Duodenal mucosa (tissue), 2 donors: Measurements from ENCODE around the gene RCCD1.
"Not testable (repeated sequence)": the region's sequence is repeated elsewhere in the genome, so short reads cannot be mapped to it uniquely, and the experiment has no call there.

ENCODE experiments used
- H3K27ac ChIP-seq: one replicate; pipeline ENCODE4 v1.7.0; 2013; ENCODE audit warnings: low read depth, low read length
- H3K27me3 ChIP-seq, 2 donors: one replicate each; pipeline ENCODE4 v1.7.0; 2013; ENCODE audit warnings: low read length in 2 of 2, control low read depth in 1 of 2; ENCODE audit not compliant: insufficient read depth in 2 of 2, control insufficient read depth in 1 of 2
- H3K36me3 ChIP-seq, 2 donors: one replicate each; pipeline ENCODE4 v1.7.0; 2013; ENCODE audit warnings: low read length in 2 of 2, control low read depth in 1 of 2; ENCODE audit not compliant: insufficient read depth in 2 of 2, control insufficient read depth in 1 of 2
- H3K4me1 ChIP-seq, 2 donors: one replicate each; pipeline ENCODE4 v1.7.0; 2013; ENCODE audit warnings: low read length in 2 of 2, control low read depth in 1 of 2; ENCODE audit not compliant: insufficient read depth in 2 of 2, control insufficient read depth in 1 of 2
- H3K4me3 ChIP-seq, 2 donors: one replicate each; pipeline ENCODE4 v1.7.0; 2013; ENCODE audit warnings: low read length in 2 of 2, low read depth in 1 of 2
- H3K9ac ChIP-seq, 2 donors: one replicate each; pipeline ENCODE4 v1.7.0; 2013; ENCODE audit warnings: low read length in 2 of 2, low read depth in 1 of 2
- H3K9me3 ChIP-seq, 2 donors: one replicate each; pipeline ENCODE4 v1.7.0; 2013; ENCODE audit warnings: low read length in 2 of 2, control low read depth in 1 of 2; ENCODE audit not compliant: control insufficient read depth in 1 of 2

RCCD1 gene

GRCh38 chr15:90918034-90918788 lies 36.5 kb upstream of the RCCD1 start:
- Histone ChIP-seq H3K27me3 (no peaks in the 10 kb centered on the region), H3K27ac (no peak overlapping the region), H3K9me3 (no peaks in the 10 kb centered on the region), H3K4me1 (peaks cover 0 to 11% of the 10 kb centered on the region in 2 donors), H3K4me3 (no peak overlapping the region), H3K9ac (no peak overlapping the region), H3K36me3 (peaks cover 57 to 79% of the 10 kb centered on the region in 2 donors)

GRCh38 chr15:90918835-90919234 lies 35.8 kb upstream of the RCCD1 start:
- no peaks in the 10 kb centered on the region for H3K27me3 ChIP-seq
- H3K4me3 ChIP-seq, result no peak overlapping the region
- peaks cover 0 to 11% of the 10 kb centered on the region in 2 donors for H3K4me1 ChIP-seq
- H3K36me3 ChIP-seq, result peaks cover 51 to 73% of the 10 kb centered on the region in 2 donors
- no peaks in the 10 kb centered on the region for H3K9me3 ChIP-seq
- H3K9ac ChIP-seq, result no peak overlapping the region
- H3K27ac ChIP-seq, result no peak overlapping the region

- no peak overlapping the region for H3K9ac ChIP-seq
- H3K9me3 ChIP-seq, result no peaks in the 10 kb centered on the region
- no peak overlapping the region for H3K27ac ChIP-seq
- no peaks in the 10 kb centered on the region for H3K27me3 ChIP-seq
- H3K36me3 ChIP-seq, result peaks cover 39 to 46% of the 10 kb centered on the region in 2 donors
- H3K4me3 ChIP-seq, result no peak overlapping the region
- no peaks in the 10 kb centered on the region for H3K4me1 ChIP-seq
These were observed 32.8 kb upstream of the RCCD1 start for GRCh38 chr15:90921887-90922286.

- not testable (repeated sequence) for H3K9me3 ChIP-seq, H3K4me3 ChIP-seq, H3K27ac ChIP-seq, H3K9ac ChIP-seq, H3K4me1 ChIP-seq, H3K27me3 ChIP-seq
- H3K36me3 ChIP-seq, result peaks cover 32 to 36% of the 10 kb centered on the region in 2 donors
These were observed 31.9 kb upstream of the RCCD1 start for GRCh38 chr15:90922712-90923322.

GRCh38 chr15:90924375-90924774 lies 30.3 kb upstream of the RCCD1 start:
- Histone ChIP-seq H3K4me1 (peaks cover 2 to 3% of the 10 kb centered on the region in 2 donors), H3K9me3 (no peaks in the 10 kb centered on the region), H3K4me3 (no peak overlapping the region), H3K27ac (no peak overlapping the region), H3K36me3 (peaks cover 21% of the 10 kb centered on the region in 2 donors), H3K27me3 (no peaks in the 10 kb centered on the region), H3K9ac (no peak overlapping the region)

GRCh38 chr15:90926766-90927165 lies 27.9 kb upstream of the RCCD1 start:
- H3K4me1 ChIP-seq, result peaks cover 15% of the 10 kb centered on the region in 2 donors
- not testable (repeated sequence) for H3K36me3 ChIP-seq, H3K9ac ChIP-seq, H3K9me3 ChIP-seq, H3K27ac ChIP-seq, H3K4me3 ChIP-seq, H3K27me3 ChIP-seq

GRCh38 chr15:90928106-90928505 lies 26.6 kb upstream of the RCCD1 start:
- not testable (repeated sequence) for H3K36me3 ChIP-seq, H3K9me3 ChIP-seq, H3K4me3 ChIP-seq, H3K27ac ChIP-seq, H3K9ac ChIP-seq, H3K27me3 ChIP-seq
- H3K4me1 ChIP-seq, result peaks cover 19 to 24% of the 10 kb centered on the region in 2 donors

- H3K4me3 ChIP-seq, result peak overlapping the region; percentile 75 to 97
- H3K27me3 ChIP-seq, result no peaks in the 10 kb centered on the region
- peaks cover 0 to 3% of the 10 kb centered on the region in 2 donors for H3K36me3 ChIP-seq
- H3K9me3 ChIP-seq, result no peaks in the 10 kb centered on the region
- peaks cover 25 to 30% of the 10 kb centered on the region in 2 donors for H3K4me1 ChIP-seq
- peak overlapping the region; percentile 96 for H3K27ac ChIP-seq
- peak overlapping the region; percentile 80 to 91 for H3K9ac ChIP-seq
These were observed 25.3 kb upstream of the RCCD1 start for GRCh38 chr15:90929246-90930019.

GRCh38 chr15:90930861-90931574 lies 23.7 kb upstream of the RCCD1 start:
- Histone ChIP-seq H3K4me3 (peak overlapping the region; percentile 75 to 97), H3K27ac (peak overlapping the region; percentile 96), H3K9ac (peak overlapping the region; percentile 80 to 99), H3K27me3 (no peaks in the 10 kb centered on the region), H3K36me3 (no peaks in the 10 kb centered on the region), H3K4me1 (peaks cover 31 to 41% of the 10 kb centered on the region in 2 donors), H3K9me3 (no peaks in the 10 kb centered on the region)

- Histone ChIP-seq H3K9ac (peak overlapping the region; percentile 72 to 99), H3K4me3 (peak overlapping the region; percentile 75 to 97), H3K36me3 (peaks cover 0 to 1% of the 10 kb centered on the region in 2 donors), H3K9me3 (no peaks in the 10 kb centered on the region), H3K27ac (peak overlapping the region; percentile 93), H3K27me3 (no peaks in the 10 kb centered on the region), H3K4me1 (peaks cover 36 to 45% of the 10 kb centered on the region in 2 donors)
These were observed 23.2 kb upstream of the RCCD1 start for GRCh38 chr15:90931575-90931827.
